Measurements from ENCODE around the gene ATP6V1F. TPM values are rescaled to one million over a fixed set of nuclear protein-coding genes. Genes with fewer than 3 reads are reported as not detected.

The ATP6V1F gene
- total and polyA plus RNA-seq, 8 donors = 2.0 to 282 (median 67.7) TPM

DNA sequence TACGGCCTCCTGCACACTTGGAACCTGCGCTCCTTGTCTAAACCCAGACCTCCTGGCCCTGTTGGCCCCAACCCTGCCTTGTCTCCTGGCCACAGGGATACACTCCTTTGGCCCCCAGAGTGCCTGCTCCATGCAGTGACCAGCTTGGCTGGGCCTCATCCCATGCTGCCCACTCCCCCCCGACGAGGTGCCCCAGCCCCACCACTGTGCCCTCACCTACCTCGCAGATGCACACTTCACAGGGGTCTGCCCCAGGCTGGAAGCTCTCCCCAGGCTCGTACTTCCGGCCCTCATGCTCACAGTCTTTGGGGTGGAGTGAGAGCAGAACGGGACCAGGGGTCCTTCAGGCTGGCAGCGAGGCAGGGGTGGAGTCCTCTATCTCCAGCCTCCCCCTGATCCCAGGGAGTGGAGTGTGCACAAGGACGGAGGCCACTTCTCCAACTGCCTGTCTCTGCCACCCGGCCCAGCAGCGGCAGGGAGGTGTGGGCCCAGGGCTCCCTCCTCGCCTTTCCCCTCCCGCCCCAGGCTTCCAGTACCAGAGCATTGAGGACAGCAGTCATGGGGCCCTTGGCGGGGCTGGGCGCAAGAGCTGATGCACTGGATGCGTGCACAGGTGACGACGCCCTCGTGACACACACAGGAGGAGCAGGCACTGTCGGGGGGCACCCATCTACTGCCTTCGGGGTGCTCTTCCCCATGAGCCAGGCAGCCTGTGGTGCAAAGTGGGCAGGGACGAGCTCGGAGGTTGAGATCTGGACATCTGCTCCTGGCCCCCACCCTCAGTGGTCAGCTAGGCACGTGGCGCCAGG, 22.1 kb downstream of the ATP6V1F start:
- Histone ChIP-seq H3K27ac (no peak overlapping the region), H3K36me3 (no peaks in the 10 kb centered on the region), H3K27me3 (peaks cover 0 to 33% (median 0%) of the 10 kb centered on the region in 3 donors), H3K9me3 (no peaks in the 10 kb centered on the region), H3K4me3 (no peak overlapping the region), H3K4me1 (peaks cover 0 to 5% (median 0%) of the 10 kb centered on the region in 4 donors)
- 82 to 91% (median 87%) methylated on average over 14 to 26 of the region's 26 CpGs for WGBS, 5 donors
- no peak for DNase-seq
- TF ChIP-seq POLR2A (IDR thresholded peaks at IDR 0.05) (no peak), EP300 (IDR thresholded peaks at IDR 0.05) (no peak), CTCF (IDR thresholded peaks at IDR 0.05) (no peak), POLR2AphosphoS5 (IDR thresholded peaks at IDR 0.05) (no peak)
- intact Hi-C loops (cut with DNase I; ENCODE audit: low total_unique reads) = loop anchor here (10.0 kb wide), 1 partner anchor 280 kb away; no protein-coding TSS in a partner anchor

GRCh38 chr7:128885370-128886187, 22.9 kb downstream of the ATP6V1F start:
- Histone ChIP-seq H3K4me3 (no peak overlapping the region), H3K4me1 (peaks cover under 1 to 3% (median 3%) of the 10 kb centered on the region in 4 donors), H3K27ac (no peak overlapping the region), H3K9me3 (no peaks in the 10 kb centered on the region), H3K27me3 (peaks cover 0 to 39% (median 6%) of the 10 kb centered on the region in 3 donors), H3K36me3 (no peaks in the 10 kb centered on the region)
- DNase-seq = no peak
- TF ChIP-seq CTCF (IDR thresholded peaks at IDR 0.05) (no peak), POLR2AphosphoS5 (IDR thresholded peaks at IDR 0.05) (no peak), POLR2A (IDR thresholded peaks at IDR 0.05) (no peak), EP300 (IDR thresholded peaks at IDR 0.05) (no peak)
- intact Hi-C loops (cut with DNase I; ENCODE audit: low total_unique reads) = loop anchor here (10.0 kb wide), 1 partner anchor 281 kb away; no protein-coding TSS in a partner anchor
- WGBS, 5 donors = 82 to 93% (median 86%) methylated on average over 8 to 10 of the region's 10 CpGs

GRCh38 chr7:128886391-128887168, 23.9 kb downstream of the ATP6V1F start:
- intact Hi-C loops (cut with DNase I; ENCODE audit: low total_unique reads) = loop anchor here (10.0 kb wide), 1 partner anchor 282 kb away; no protein-coding TSS in a partner anchor
- peak in 1 of 2 donors; percentile 2 for DNase-seq
- Histone ChIP-seq H3K36me3 (no peaks in the 10 kb centered on the region), H3K27ac (no peak overlapping the region), H3K9me3 (no peaks in the 10 kb centered on the region), H3K4me1 (peaks cover 9 to 13% (median 11%) of the 10 kb centered on the region in 4 donors), H3K4me3 (no peak overlapping the region), H3K27me3 (peaks cover 0 to 49% (median 16%) of the 10 kb centered on the region in 3 donors)
- TF ChIP-seq EP300 (IDR thresholded peaks at IDR 0.05) (no peak), POLR2A (IDR thresholded peaks at IDR 0.05) (no peak), CTCF (IDR thresholded peaks at IDR 0.05) (no peak), POLR2AphosphoS5 (IDR thresholded peaks at IDR 0.05) (no peak)
- 64 to 71% (median 67%) methylated on average over 11 to 14 of the region's 14 CpGs for WGBS, 5 donors

Data from stomach (tissue), 9 donors.